Peyer's patch (tissue), 4 donors: Measurements from ENCODE around the gene LTF. TPM values are rescaled to one million over a fixed set of nuclear protein-coding genes. Genes with fewer than 3 reads are reported as not detected.

Experiments
- DNase-seq, 3 donors: peaks; one replicate each; pipeline ENCODE4 v3.0.0-alpha.2; 2017 to 2019
- H3K27ac ChIP-seq, 4 donors: fragments of 200-600 bp; sonication (generic); one replicate each; pipeline ENCODE4 v1.5.1; 2016 to 2019
- H3K27me3 ChIP-seq, 2 donors: fragments of 200-600 bp; sonication (generic); one replicate each; pipeline ENCODE4 v1.5.1; 2019
- H3K36me3 ChIP-seq, 3 donors: fragments of 200-600 bp; sonication (generic); one replicate each; pipeline ENCODE4 v1.5.1; 2016 to 2019
- H3K4me1 ChIP-seq, 4 donors: fragments of 200-600 bp; sonication (generic); one replicate each; pipeline ENCODE4 v1.5.1; 2016 to 2019
- H3K4me3 ChIP-seq, 4 donors: fragments of 200-600 bp; sonication (generic); 1 replicate in 3 of 4; 2 replicates in 1 of 4; pipeline ENCODE4 v1.5.1; 2016 to 2019; ENCODE audit warnings: mild to moderate bottlenecking in 1 of 4
- H3K9me3 ChIP-seq, 4 donors: fragments of 200-600 bp; sonication (generic); one replicate each; pipeline ENCODE4 v1.5.1; 2016 to 2019; ENCODE audit warnings: mild to moderate bottlenecking in 1 of 4
- CTCF ChIP-seq, 6 experiments: fragments of 450-650 bp in 4 of 6; fragments of 200-600 bp in 2 of 6; sonication (generic) in 1 of 6; IDR thresholded peaks; one replicate each; pipeline ENCODE4 v1.5.1; 2017 to 2019; ENCODE audit warnings: antibody characterized with exemption in 6 of 6, mild to moderate bottlenecking in 3 of 6, moderate library complexity in 1 of 6
- POLR2A ChIP-seq, 2 donors: fragments of 450-650 bp; IDR thresholded peaks; one replicate each; pipeline ENCODE4 v1.5.1; 2017; ENCODE audit warnings: antibody characterized with exemption in 2 of 2, mild to moderate bottlenecking in 2 of 2, moderate library complexity in 2 of 2
- total RNA-seq, 4 donors: library from RNA; depleted of rRNA; stranded (reverse); fragments of >200 nt; gene quantifications; one replicate each; pipeline ENCODE4 v1.1.0, GENCODE V29; 2016

LTF gene
- total RNA-seq, 4 donors from 2014 or later = 0.38 to 12.4 (median 1.1) TPM; not detected in 1

DNA sequence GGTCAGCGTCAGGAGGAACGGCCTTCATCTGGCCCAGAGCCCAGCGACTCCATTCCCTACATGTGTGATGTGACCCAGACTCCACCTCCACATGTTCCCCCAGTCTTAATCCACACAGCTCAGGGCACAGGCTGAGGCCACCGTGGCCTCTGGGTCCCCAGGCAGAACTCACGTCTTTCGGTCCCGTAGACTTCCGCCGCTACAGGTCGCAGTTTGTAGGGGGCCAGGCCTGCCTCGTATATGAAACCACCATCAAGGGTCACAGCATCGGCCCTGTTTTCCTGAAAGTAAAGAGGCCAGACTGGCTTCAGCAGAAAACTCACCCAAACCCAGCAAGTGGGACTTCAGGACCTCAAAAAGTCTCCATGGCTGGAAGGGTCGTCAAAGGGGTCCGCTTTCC is 8.6 kb downstream of the LTF start:
- no peak for DNase-seq
- H3K4me1 ChIP-seq = peaks cover 0 to 4% (median 0%) of the 10 kb centered on the region in 4 donors
- H3K9me3 ChIP-seq = no peaks in the 10 kb centered on the region
- H3K36me3 ChIP-seq = no peaks in the 10 kb centered on the region
- no peak for TF ChIP-seq POLR2A (IDR thresholded peaks at IDR 0.05)
- TF ChIP-seq CTCF (IDR thresholded peaks at IDR 0.05) = no peak
- no peak overlapping the region for H3K4me3 ChIP-seq
- no peaks in the 10 kb centered on the region for H3K27me3 ChIP-seq
- H3K27ac ChIP-seq = no peak overlapping the region

GRCh38 chr3:46455231-46456115 is 9.2 kb downstream of the LTF start:
- no peak for TF ChIP-seq CTCF (IDR thresholded peaks at IDR 0.05)
- TF ChIP-seq POLR2A (IDR thresholded peaks at IDR 0.05) = no peak
- no peak for DNase-seq
- H3K27ac ChIP-seq = no peak overlapping the region
- H3K4me1 ChIP-seq = peaks cover 0 to 4% (median 0%) of the 10 kb centered on the region in 4 donors
- no peaks in the 10 kb centered on the region for H3K36me3 ChIP-seq
- no peak overlapping the region for H3K4me3 ChIP-seq
- no peaks in the 10 kb centered on the region for H3K27me3 ChIP-seq
- H3K9me3 ChIP-seq = no peaks in the 10 kb centered on the region

DNA sequence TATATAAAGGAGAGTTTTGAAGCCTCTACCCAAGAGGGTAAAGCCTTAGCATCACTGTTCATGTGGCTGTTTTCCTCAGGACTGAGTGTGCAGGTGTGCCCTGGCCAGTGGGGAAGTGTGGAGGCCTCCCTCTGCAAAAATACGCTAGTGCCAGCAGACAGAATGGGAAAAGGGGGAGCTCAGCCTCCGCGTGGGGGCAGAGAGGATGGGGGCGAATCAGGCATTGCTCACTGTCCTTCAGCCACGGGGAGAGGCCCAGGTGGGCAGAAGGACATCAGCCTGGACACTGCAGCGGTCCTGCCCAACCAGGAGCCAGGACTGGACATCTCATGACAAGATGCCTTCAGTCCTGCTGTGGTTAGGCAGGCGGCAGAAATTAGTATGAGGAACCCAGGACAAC is 10.1 kb downstream of the LTF start:
- Histone ChIP-seq H3K4me3 (no peak overlapping the region), H3K27me3 (no peaks in the 10 kb centered on the region), H3K9me3 (no peaks in the 10 kb centered on the region), H3K36me3 (no peaks in the 10 kb centered on the region), H3K4me1 (peaks cover 0 to 4% (median 0%) of the 10 kb centered on the region in 4 donors), H3K27ac (no peak overlapping the region)
- no peak for DNase-seq
- TF ChIP-seq POLR2A (IDR thresholded peaks at IDR 0.05) (no peak), CTCF (IDR thresholded peaks at IDR 0.05) (no peak)

GRCh38 chr3:46454209-46454595 is 10.5 kb downstream of the LTF start:
- TF ChIP-seq CTCF (IDR thresholded peaks at IDR 0.05) (no peak), POLR2A (IDR thresholded peaks at IDR 0.05) (no peak)
- Histone ChIP-seq H3K9me3 (no peaks in the 10 kb centered on the region), H3K27ac (no peak overlapping the region), H3K4me1 (peaks cover 0 to 4% (median 0%) of the 10 kb centered on the region in 4 donors), H3K36me3 (no peaks in the 10 kb centered on the region), H3K4me3 (no peak overlapping the region), H3K27me3 (no peaks in the 10 kb centered on the region)
- DNase-seq = peak in 1 of 3 donors; percentile 42

GRCh38 chr3:46453526-46454208 is 11.0 kb downstream of the LTF start:
- TF ChIP-seq CTCF (IDR thresholded peaks at IDR 0.05) (no peak), POLR2A (IDR thresholded peaks at IDR 0.05) (no peak)
- no peaks in the 10 kb centered on the region for H3K9me3 ChIP-seq
- no peaks in the 10 kb centered on the region for H3K36me3 ChIP-seq

More at GRCh38 chr3:46453526-46454208, 11.0 kb downstream of the LTF start:
- no peak for DNase-seq
- H3K27ac ChIP-seq = no peak overlapping the region
- H3K27me3 ChIP-seq = no peaks in the 10 kb centered on the region
- no peak overlapping the region for H3K4me3 ChIP-seq
- H3K4me1 ChIP-seq = peaks cover 0 to 4% (median 0%) of the 10 kb centered on the region in 4 donors
